ENCODE data around the gene RCSD1.

The RCSD1 gene

DNA sequence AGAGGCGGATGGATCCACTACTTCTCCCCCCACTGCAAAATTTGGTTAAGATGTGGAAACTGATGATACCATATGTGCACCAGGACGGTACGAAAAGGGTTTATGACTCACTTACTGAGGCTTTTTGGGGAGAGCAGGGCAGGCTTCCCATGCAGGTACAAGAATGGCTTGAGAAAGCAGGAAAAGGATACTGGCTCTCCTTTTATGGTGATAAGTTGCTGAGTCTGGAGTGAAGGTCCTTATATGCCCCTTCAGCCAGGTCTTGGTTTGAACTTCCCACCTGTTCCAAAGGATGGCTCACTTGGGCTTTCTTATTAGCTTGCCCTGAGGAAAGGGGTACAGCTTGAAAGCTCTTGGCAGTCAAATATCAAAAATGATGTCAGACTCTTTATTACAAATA lies 114.9 kb downstream of the RCSD1 start:
- H3K36me3 ChIP-seq (ENCODE audit: insufficient read depth, low read length) = 0 out of 2 replicates have a peak, but pooled peaks cover 4% of the 10 kb centered on the region
- no peak overlapping the region for H3K4me2 ChIP-seq (ENCODE audit: low read depth, low read length, poor library complexity, severe bottlenecking)
- no peaks in the 10 kb centered on the region for H3K9me3 ChIP-seq (ENCODE audit: insufficient read depth, low read depth, low read length)
- H3K9ac ChIP-seq (ENCODE audit: low read depth, low read length, poor library complexity, severe bottlenecking) = no peak overlapping the region
- no peaks in the 10 kb centered on the region for H3K9me2 ChIP-seq (replicated peaks; ENCODE audit: low read depth, low read length)
- H3F3A ChIP-seq (ENCODE audit: low read depth) = no peaks in the 10 kb centered on the region
- peaks cover 98% of the 10 kb centered on the region for H3K79me2 ChIP-seq (ENCODE audit: insufficient read depth, low read length)
- TF ChIP-seq EZH2phosphoT487 (IDR thresholded peaks at IDR 0.05; ENCODE audit: borderline replicate concordance) = no peak
- TF ChIP-seq, protein P1, sequence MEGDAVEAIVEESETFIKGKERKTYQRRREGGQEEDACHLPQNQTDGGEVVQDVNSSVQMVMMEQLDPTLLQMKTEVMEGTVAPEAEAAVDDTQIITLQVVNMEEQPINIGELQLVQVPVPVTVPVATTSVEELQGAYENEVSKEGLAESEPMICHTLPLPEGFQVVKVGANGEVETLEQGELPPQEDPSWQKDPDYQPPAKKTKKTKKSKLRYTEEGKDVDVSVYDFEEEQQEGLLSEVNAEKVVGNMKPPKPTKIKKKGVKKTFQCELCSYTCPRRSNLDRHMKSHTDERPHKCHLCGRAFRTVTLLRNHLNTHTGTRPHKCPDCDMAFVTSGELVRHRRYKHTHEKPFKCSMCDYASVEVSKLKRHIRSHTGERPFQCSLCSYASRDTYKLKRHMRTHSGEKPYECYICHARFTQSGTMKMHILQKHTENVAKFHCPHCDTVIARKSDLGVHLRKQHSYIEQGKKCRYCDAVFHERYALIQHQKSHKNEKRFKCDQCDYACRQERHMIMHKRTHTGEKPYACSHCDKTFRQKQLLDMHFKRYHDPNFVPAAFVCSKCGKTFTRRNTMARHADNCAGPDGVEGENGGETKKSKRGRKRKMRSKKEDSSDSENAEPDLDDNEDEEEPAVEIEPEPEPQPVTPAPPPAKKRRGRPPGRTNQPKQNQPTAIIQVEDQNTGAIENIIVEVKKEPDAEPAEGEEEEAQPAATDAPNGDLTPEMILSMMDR (conservative IDR thresholded peaks at IDR 0.05; ENCODE audit: low read length) = no peak
- no peak overlapping the region for H3K4me3 ChIP-seq (ENCODE audit: low read length, poor library complexity, severe bottlenecking)
- peaks cover 52% of the 10 kb centered on the region for H3K4me1 ChIP-seq (ENCODE audit: insufficient read depth, low read length, poor library complexity, severe bottlenecking)
- H4K20me1 ChIP-seq (ENCODE audit: insufficient read depth, low read length, poor library complexity, severe bottlenecking) = peaks cover 4% of the 10 kb centered on the region
- no peaks in the 10 kb centered on the region for H3K27me3 ChIP-seq (ENCODE audit: insufficient read depth, low read length, poor library complexity, severe bottlenecking)
- no peak overlapping the region for H2AFZ ChIP-seq (ENCODE audit: low read length)

DNA sequence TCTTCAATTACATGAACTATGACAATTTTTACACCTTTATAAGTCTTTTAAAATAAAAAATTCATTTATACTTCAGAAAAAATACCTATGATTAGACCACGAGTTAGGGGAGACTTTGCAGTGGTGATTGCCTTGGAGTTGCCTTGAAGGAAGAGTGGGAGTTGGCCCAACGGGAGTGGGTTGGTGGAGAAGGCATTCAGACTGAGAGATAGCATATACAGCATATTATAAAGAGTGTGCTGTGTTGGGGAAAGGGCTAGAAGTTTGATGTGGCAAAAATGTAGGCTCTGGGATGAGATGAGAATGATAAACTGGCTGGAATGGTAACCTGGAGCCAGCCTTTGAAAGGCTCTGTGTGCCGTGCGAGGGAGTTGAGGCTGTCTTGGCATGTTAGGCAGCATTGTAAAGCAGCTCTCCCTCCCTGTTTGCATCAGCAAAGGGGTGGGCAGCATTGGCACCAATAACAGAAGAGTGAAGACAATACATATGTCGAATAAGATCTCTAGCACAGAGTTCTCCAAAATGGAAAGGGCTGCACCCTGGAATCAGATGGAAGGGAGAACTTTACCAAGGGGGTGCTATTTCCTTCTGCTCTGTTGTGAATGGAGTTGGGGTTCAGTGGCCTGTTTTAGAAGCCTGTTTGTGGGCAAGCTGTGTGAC lies 116.1 kb downstream of the RCSD1 start:
- no peak for TF ChIP-seq EZH2phosphoT487 (IDR thresholded peaks at IDR 0.05; ENCODE audit: borderline replicate concordance)
- TF ChIP-seq, protein P1 (conservative IDR thresholded peaks at IDR 0.05; ENCODE audit: low read length) = no peak
- Histone ChIP-seq H4K20me1 (ENCODE audit: insufficient read depth, low read length, poor library complexity, severe bottlenecking) (peaks cover 4% of the 10 kb centered on the region), H3K79me2 (ENCODE audit: insufficient read depth, low read length) (peaks cover 98% of the 10 kb centered on the region), H3F3A (ENCODE audit: low read depth) (no peaks in the 10 kb centered on the region), H3K9me3 (ENCODE audit: insufficient read depth, low read depth, low read length) (no peaks in the 10 kb centered on the region), H3K9me2 (replicated peaks; ENCODE audit: low read depth, low read length) (no peaks in the 10 kb centered on the region), H3K36me3 (ENCODE audit: insufficient read depth, low read length) (no peaks in the 10 kb centered on the region), H2AFZ (ENCODE audit: low read length) (no peak overlapping the region), H3K4me3 (ENCODE audit: low read length, poor library complexity, severe bottlenecking) (no peak overlapping the region), H3K4me1 (ENCODE audit: insufficient read depth, low read length, poor library complexity, severe bottlenecking) (peaks cover 60% of the 10 kb centered on the region), H3K9ac (ENCODE audit: low read depth, low read length, poor library complexity, severe bottlenecking) (peak overlapping the region; percentile 14), H3K4me2 (ENCODE audit: low read depth, low read length, poor library complexity, severe bottlenecking) (no peak overlapping the region), H3K27me3 (ENCODE audit: insufficient read depth, low read length, poor library complexity, severe bottlenecking) (no peaks in the 10 kb centered on the region)

DNA sequence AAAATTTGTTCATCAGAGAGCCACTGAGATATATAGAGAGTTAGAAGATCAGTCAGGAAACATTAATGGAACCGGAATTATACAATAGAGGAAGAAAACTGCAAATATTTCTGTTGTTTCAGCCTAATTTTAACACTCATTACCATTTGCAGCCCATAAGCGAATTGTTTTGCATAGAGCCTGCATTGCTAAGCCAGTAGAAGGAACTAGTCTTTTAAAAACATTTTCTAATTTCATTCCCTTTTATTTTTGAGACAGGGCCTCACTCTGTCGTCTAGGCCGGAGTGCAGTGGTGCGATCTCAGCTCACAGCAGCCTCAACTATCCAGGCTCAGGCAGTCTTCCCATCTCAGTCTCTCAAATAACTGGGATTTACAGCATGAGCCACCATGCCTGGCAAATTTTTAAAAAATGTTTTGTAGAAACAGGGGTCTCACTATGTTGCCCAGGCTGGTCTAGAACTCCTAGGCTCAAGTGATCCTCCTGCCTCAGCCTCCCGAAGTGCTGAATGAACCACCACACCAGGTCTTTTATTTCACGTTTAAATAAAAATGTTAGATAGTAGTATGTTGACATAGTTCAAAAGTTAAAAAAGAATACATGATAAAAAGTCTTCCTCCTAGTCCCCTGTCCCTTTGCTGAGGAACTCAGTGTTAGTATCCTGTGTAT lies 117.1 kb downstream of the RCSD1 start:
- Histone ChIP-seq H3K9ac (ENCODE audit: low read depth, low read length, poor library complexity, severe bottlenecking) (peak overlapping the region; percentile 14), H3K4me1 (ENCODE audit: insufficient read depth, low read length, poor library complexity, severe bottlenecking) (peaks cover 67% of the 10 kb centered on the region), H4K20me1 (ENCODE audit: insufficient read depth, low read length, poor library complexity, severe bottlenecking) (peaks cover 4% of the 10 kb centered on the region), H3K36me3 (ENCODE audit: insufficient read depth, low read length) (no peaks in the 10 kb centered on the region), H3K9me2 (replicated peaks; ENCODE audit: low read depth, low read length) (no peaks in the 10 kb centered on the region), H3K4me2 (ENCODE audit: low read depth, low read length, poor library complexity, severe bottlenecking) (no peak overlapping the region), H3K4me3 (ENCODE audit: low read length, poor library complexity, severe bottlenecking) (no peak overlapping the region), H3K79me2 (ENCODE audit: insufficient read depth, low read length) (peaks cover 97% of the 10 kb centered on the region), H3K27me3 (ENCODE audit: insufficient read depth, low read length, poor library complexity, severe bottlenecking) (no peaks in the 10 kb centered on the region), H3K9me3 (ENCODE audit: insufficient read depth, low read depth, low read length) (no peaks in the 10 kb centered on the region), H3F3A (ENCODE audit: low read depth) (0 out of 2 replicates have a peak, but pooled peaks cover 3% of the 10 kb centered on the region), H2AFZ (ENCODE audit: low read length) (no peak overlapping the region)
- no peak for TF ChIP-seq EZH2phosphoT487 (IDR thresholded peaks at IDR 0.05; ENCODE audit: borderline replicate concordance)
- TF ChIP-seq, protein P1 (conservative IDR thresholded peaks at IDR 0.05; ENCODE audit: low read length) = no peak
